ENCODE data around the gene MYO19.

- TF ChIP-seq CTCF (conservative IDR thresholded peaks at IDR 0.05; ENCODE audit: low read length) (no peak), EZH2phosphoT487 (IDR thresholded peaks at IDR 0.05; ENCODE audit: borderline replicate concordance, low read depth, low read length) (no peak)
These were observed 5.5 kb downstream of the MYO19 start for GRCh38 chr17:36529121-36529520.

Measured in OCI-LY7 (cell line).